ENCODE measurements around the gene RDH12.

Gene RDH12

DNA sequence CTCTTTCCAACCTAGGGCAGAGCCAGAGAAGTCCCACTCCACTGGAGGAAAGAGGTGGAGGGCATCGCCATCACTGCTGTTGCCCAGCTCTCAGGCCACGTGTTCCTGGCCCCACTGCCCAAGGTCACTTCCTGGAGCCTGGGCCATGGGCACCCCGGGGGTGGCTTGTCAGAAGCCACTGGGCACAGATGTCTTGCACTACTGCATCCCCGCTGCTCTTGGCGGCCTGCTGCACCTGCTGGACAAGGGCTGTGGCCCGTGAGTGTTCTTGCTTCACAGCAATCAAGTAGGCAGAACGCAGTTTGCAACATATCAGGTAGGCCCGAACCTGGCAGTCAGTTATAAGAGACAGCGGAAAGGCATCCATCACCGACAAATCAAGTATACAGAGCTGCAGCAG is 46.6 kb downstream of the RDH12 start:
- DNase-seq (ENCODE audit: low read depth, low spot score): no peak

GRCh38 chr14:67749341-67750084 is 47.8 kb downstream of the RDH12 start:
- DNase-seq (ENCODE audit: low read depth, low spot score): no peak

- DNase-seq (ENCODE audit: low read depth, low spot score): no peak
Measured at GRCh38 chr14:67756496-67756895, 54.8 kb downstream of the RDH12 start.

GRCh38 chr14:67757175-67757574 is 55.5 kb downstream of the RDH12 start:
- no peak for DNase-seq (ENCODE audit: low read depth, low spot score)

GRCh38 chr14:67759916-67760315 is 58.2 kb downstream of the RDH12 start:
- no peak for DNase-seq (ENCODE audit: low read depth, low spot score)

GRCh38 chr14:67762051-67762450 is 60.4 kb downstream of the RDH12 start:
- DNase-seq (ENCODE audit: low read depth, low spot score): no peak

- DNase-seq (ENCODE audit: low read depth, low spot score): no peak
Measured at GRCh38 chr14:67763158-67763822, 61.6 kb downstream of the RDH12 start.

DNA sequence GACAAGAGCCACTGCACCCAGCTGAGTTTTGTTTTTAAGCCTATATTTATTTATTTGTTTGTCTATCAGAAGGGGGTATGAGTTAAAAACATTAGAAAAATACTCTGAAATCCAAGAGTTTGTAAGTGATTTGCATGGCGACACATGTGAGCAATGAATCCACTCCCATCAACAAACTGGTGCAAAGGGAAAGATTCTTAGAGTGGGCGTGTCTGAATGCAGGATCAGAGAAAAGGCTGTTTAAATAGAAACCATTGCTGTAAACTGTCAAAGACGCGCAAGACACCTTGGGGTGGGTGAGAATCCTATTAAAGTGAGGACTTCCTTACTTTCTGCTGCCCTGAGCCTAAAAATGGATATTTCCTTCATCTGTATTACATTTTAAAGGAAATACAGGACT is 62.8 kb downstream of the RDH12 start:
- DNase-seq (ENCODE audit: low read depth, low spot score): no peak

- no peak for DNase-seq (ENCODE audit: low read depth, low spot score)
Measured at GRCh38 chr14:67765192-67765834, 63.6 kb downstream of the RDH12 start.

- no peak for DNase-seq (ENCODE audit: low read depth, low spot score)
Measured at GRCh38 chr14:67766035-67766680, 64.5 kb downstream of the RDH12 start.

- no peak for DNase-seq (ENCODE audit: low read depth, low spot score)
Measured at GRCh38 chr14:67768219-67768618, 66.5 kb downstream of the RDH12 start.

GRCh38 chr14:67773844-67774377 is 72.2 kb downstream of the RDH12 start:
- DNase-seq (ENCODE audit: low read depth, low spot score): no peak

DNA sequence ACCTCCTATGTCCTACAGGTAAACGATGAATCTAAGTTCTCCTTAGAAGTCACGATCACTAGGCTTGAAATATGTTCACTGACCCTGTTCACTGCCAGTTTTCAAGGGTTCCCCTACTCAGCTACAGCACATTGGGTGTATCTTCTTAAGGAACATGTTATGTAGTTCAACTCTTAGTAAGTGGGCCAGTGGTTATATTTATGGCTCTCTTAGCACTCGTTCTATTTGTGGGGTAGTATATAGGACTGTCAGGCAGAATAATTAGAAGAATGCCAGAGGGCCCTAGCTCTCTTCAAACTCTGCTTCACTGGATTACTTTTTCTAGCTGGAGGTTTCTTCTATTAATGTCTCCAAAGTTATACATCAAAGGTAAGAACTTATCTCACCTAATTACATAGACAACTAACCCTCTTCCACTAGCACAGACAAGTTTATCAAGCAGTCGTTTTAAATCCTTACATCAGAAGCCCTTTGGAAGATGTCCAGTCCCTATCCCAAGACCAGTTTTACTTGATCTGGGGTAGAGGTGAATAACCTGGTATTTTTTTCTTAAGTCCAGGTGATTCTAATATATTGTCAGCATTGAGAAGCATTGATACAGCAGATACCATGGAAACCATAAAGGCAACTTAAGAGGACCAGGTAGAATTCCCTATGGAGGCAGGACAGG is 75.1 kb downstream of the RDH12 start:
- no peak for DNase-seq (ENCODE audit: low read depth, low spot score)

- DNase-seq (ENCODE audit: low read depth, low spot score): no peak
Measured at GRCh38 chr14:67778792-67779191, 77.1 kb downstream of the RDH12 start.

DNA sequence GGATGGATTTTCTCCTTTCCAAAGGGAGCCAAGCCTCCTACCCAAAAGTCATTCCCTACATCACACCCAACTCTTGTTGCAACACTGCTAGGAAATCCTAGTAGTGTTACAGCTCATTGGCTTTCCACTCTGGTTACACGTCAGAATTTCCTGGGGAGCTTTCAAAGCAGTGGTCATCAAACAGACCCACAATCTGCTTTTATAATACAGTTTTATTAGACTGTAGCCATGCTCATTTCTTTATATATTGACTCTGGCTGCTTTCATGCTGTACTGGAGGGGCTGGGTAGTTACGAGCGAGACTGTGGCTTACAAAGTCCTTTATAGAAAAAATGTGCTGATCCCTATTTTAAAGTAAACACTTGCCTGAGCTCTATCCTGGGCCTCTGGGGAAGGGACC is 80.4 kb downstream of the RDH12 start:
- DNase-seq (ENCODE audit: low read depth, low spot score): no peak
